T follicular helper cell (primary cell): ENCODE data around the gene MMP25.
"Not testable (repeated sequence)": the region's sequence is repeated elsewhere in the genome, so short reads cannot be mapped to it uniquely, and the experiment has no call there.

Experiments used
- DNase-seq: peaks from one replicate; pipeline ENCODE4 v3.0.0-alpha.2; 2020; ENCODE audit warnings: low read depth

Gene MMP25

GRCh38 chr16:3030222-3031212 lies 15.8 kb upstream of the MMP25 start:
- no peak for DNase-seq

- DNase-seq: no peak
These were observed 13.7 kb upstream of the MMP25 start for GRCh38 chr16:3032624-3033023.

- DNase-seq: no peak
These were observed 10.9 kb upstream of the MMP25 start for GRCh38 chr16:3035289-3035971.

- DNase-seq: no peak
These were observed 10.2 kb upstream of the MMP25 start for GRCh38 chr16:3035972-3036725.

GRCh38 chr16:3036726-3037315 lies 9.5 kb upstream of the MMP25 start, which contains the start of gene BICDL2:
TSS of gene BICDL2 (minus strand) at chr16:3036944. CDS start at chr16:3035496, 1,448 bp downstream.
- no peak for DNase-seq

GRCh38 chr16:3038256-3038655 lies 8.1 kb upstream of the MMP25 start:
- DNase-seq: no peak

- no peak for DNase-seq
These were observed 7.5 kb upstream of the MMP25 start for GRCh38 chr16:3038896-3039295.

- DNase-seq: no peak
These were observed 4.0 kb upstream of the MMP25 start for GRCh38 chr16:3042376-3042775.

- no peak for DNase-seq
These were observed 1.7 kb upstream of the MMP25 start for GRCh38 chr16:3044708-3045107.

GRCh38 chr16:3046641-3047386 lies 453 bp downstream of the MMP25 start:
- no peak for DNase-seq

GRCh38 chr16:3047387-3047720 lies 993 bp downstream of the MMP25 start:
- no peak for DNase-seq

- DNase-seq: no peak
These were observed 3.6 kb downstream of the MMP25 start for GRCh38 chr16:3049921-3050481.

GRCh38 chr16:3050487-3050886 lies 4.1 kb downstream of the MMP25 start:
- DNase-seq: no peak

GRCh38 chr16:3051009-3051408 lies 4.6 kb downstream of the MMP25 start:
- no peak for DNase-seq

GRCh38 chr16:3051494-3051893 lies 5.1 kb downstream of the MMP25 start:
- DNase-seq: no peak

- not testable (repeated sequence) for DNase-seq
These were observed 6.4 kb downstream of the MMP25 start for GRCh38 chr16:3052571-3053329.

- DNase-seq: not testable (repeated sequence)
These were observed 7.0 kb downstream of the MMP25 start for GRCh38 chr16:3053330-3053710.

- DNase-seq: no peak
These were observed 8.8 kb downstream of the MMP25 start for GRCh38 chr16:3054965-3055733.

GRCh38 chr16:3055734-3056115 lies 9.4 kb downstream of the MMP25 start:
- not testable (repeated sequence) for DNase-seq
